ENCODE data around the gene TRAPPC2L.

TRAPPC2L gene

DNA sequence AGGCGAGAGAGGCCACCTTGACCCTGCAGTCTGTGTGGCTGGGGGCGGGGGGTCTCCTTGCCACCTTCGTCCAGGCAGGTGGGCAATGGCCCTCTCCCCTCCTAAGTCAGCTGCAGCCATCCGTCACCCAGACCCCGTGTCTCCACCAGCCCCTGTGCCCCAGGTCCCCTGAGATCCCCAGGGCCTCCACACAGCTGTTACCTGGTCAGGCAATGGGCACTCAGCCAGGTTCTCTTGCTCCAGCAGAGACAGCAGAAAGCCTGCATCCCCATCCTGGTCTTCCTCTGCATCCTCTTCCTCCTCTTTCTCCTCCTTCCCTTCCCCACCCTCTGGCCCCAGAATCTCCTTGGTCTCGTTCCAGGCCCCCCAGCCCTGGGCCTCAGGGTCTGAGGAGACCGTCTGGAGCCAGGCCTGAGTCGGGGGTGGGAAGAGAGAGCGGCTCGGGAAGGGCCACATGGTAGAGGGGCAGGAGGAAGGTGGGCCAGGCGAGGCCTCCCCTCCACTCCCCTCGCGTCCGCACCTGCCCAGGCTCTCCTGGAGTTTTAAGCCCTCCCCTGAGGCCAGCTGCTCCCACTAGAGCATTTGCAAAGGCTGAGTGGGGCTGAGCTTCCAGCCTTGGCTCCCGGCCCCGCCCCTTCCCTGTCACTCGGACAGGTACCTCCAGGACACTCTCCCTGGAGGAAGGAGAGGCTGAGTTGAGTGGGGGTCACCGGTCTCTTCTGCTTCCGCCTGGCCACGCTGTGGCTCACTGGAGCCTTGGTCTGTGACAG is 9.4 kb downstream of the TRAPPC2L start, which contains the start of gene PABPN1L:
Gene PABPN1L (minus strand): TSS at position 510 of the 770 bp plus-strand sequence. CDS start 54 bp downstream, at position 456.
- no peak for TF ChIP-seq EP300 (IDR thresholded peaks at IDR 0.05; ENCODE audit: borderline replicate concordance)
- no peak for TF ChIP-seq EGR1 (IDR thresholded peaks at IDR 0.05)
- no peak for TF ChIP-seq TEAD4 (IDR thresholded peaks at IDR 0.05)
- TF ChIP-seq, protein P1, sequence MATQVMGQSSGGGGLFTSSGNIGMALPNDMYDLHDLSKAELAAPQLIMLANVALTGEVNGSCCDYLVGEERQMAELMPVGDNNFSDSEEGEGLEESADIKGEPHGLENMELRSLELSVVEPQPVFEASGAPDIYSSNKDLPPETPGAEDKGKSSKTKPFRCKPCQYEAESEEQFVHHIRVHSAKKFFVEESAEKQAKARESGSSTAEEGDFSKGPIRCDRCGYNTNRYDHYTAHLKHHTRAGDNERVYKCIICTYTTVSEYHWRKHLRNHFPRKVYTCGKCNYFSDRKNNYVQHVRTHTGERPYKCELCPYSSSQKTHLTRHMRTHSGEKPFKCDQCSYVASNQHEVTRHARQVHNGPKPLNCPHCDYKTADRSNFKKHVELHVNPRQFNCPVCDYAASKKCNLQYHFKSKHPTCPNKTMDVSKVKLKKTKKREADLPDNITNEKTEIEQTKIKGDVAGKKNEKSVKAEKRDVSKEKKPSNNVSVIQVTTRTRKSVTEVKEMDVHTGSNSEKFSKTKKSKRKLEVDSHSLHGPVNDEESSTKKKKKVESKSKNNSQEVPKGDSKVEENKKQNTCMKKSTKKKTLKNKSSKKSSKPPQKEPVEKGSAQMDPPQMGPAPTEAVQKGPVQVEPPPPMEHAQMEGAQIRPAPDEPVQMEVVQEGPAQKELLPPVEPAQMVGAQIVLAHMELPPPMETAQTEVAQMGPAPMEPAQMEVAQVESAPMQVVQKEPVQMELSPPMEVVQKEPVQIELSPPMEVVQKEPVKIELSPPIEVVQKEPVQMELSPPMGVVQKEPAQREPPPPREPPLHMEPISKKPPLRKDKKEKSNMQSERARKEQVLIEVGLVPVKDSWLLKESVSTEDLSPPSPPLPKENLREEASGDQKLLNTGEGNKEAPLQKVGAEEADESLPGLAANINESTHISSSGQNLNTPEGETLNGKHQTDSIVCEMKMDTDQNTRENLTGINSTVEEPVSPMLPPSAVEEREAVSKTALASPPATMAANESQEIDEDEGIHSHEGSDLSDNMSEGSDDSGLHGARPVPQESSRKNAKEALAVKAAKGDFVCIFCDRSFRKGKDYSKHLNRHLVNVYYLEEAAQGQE (IDR thresholded peaks at IDR 0.05; ENCODE audit: low read depth), result no peak
- no peak for TF ChIP-seq CREB1 (IDR thresholded peaks at IDR 0.05; ENCODE audit: low read depth)

DNA sequence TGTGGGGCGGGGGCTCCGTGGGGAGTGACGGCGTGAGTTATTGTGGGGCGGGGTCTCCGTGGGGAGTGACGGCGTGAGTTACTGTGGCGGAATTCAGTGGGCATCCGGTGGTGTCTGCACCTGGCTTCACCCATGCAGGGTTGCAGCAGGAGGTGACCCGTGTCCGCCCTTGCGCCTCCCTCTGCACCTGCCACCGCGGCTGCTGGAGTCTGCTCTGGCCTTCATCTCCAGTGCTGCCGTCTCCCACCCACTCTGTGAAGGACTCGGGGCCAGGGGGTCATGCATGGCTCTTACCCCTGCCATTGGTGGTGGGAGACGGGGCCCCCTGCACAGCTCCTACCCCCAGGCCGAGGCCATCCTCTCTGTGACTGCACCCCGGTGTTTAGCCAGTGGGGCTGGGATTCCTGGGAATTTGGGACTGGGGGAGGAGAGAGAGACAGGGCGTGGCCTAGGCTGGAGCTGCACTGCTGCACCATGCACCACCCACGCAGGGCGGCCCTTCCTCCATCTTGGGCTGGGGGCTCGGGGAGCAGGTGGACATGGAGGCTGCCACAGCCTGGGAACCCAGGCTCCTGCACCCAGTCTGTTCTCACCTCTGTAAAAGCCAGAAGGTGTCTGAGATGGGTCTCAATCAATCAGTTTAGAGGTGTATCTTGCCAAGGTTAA is 10.8 kb downstream of the TRAPPC2L start:
- TF ChIP-seq ZBTB7A (IDR thresholded peaks at IDR 0.05; ENCODE audit: low read depth) (no peak), CREB1 (IDR thresholded peaks at IDR 0.05; ENCODE audit: low read depth) (no peak), EP300 (IDR thresholded peaks at IDR 0.05; ENCODE audit: borderline replicate concordance) (no peak), TEAD4 (IDR thresholded peaks at IDR 0.05) (no peak), CEBPB (IDR thresholded peaks at IDR 0.05) (no peak), TCF12 (IDR thresholded peaks at IDR 0.05; ENCODE audit: low read depth) (no peak), NFIC (IDR thresholded peaks at IDR 0.05) (no peak), YY1 (IDR thresholded peaks at IDR 0.05; ENCODE audit: low read depth) (no peak), RAD21 (IDR thresholded peaks at IDR 0.05; ENCODE audit: low read depth) (no peak), EGR1 (IDR thresholded peaks at IDR 0.05) (no peak), TAF1 (IDR thresholded peaks at IDR 0.05; ENCODE audit: low read depth) (no peak), FOXM1 (IDR thresholded peaks at IDR 0.05; ENCODE audit: borderline replicate concordance, low read depth) (no peak)
- TF ChIP-seq, protein P1 (IDR thresholded peaks at IDR 0.05; ENCODE audit: low read depth), result no peak
- TF ChIP-seq, protein P2, sequence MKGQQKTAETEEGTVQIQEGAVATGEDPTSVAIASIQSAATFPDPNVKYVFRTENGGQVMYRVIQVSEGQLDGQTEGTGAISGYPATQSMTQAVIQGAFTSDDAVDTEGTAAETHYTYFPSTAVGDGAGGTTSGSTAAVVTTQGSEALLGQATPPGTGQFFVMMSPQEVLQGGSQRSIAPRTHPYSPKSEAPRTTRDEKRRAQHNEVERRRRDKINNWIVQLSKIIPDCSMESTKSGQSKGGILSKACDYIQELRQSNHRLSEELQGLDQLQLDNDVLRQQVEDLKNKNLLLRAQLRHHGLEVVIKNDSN (IDR thresholded peaks at IDR 0.05), result no peak
- TF ChIP-seq, protein P3, sequence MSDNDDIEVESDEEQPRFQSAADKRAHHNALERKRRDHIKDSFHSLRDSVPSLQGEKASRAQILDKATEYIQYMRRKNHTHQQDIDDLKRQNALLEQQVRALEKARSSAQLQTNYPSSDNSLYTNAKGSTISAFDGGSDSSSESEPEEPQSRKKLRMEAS (IDR thresholded peaks at IDR 0.05), result no peak

DNA sequence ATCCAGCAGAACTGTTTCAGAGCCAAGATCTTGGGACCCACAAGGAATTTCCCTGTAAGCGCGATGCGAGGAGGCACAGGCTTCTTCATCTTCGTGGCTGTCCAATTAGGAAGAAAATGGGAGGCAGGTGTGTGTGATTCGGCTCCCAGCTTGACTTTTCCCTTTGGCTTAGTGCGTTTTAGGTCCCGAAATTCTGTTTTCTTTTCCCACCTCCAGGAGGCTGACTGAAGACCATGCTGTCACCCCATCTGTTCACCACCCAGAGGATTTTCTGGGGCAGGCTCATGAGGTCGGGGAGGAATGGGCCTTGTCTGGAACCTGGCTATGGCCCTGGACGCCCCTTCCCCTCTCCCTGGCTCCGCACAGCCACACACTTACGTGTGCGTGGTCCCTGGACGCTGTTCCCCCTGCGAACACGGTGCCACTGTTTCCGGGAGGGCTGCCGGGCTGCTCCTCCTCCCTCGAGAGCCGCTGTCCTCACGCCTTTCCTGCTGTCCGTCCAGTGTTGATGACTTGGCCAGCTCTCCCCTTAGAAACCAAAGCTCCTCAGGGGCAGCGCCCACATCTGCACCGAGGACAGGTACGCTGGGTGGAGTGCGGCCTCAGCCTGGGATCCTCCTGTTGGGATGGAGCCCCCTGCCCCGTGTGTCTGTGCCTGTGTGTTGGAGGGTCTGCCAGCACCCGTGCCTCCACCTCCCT is 12.2 kb downstream of the TRAPPC2L start:
- TF ChIP-seq, protein P2 (IDR thresholded peaks at IDR 0.05), result no peak
- TF ChIP-seq, protein P3 (IDR thresholded peaks at IDR 0.05), result no peak
- TF ChIP-seq TEAD4 (IDR thresholded peaks at IDR 0.05) (no peak), RAD21 (IDR thresholded peaks at IDR 0.05; ENCODE audit: low read depth) (no peak), CREB1 (IDR thresholded peaks at IDR 0.05; ENCODE audit: low read depth) (no peak), ZBTB7A (IDR thresholded peaks at IDR 0.05; ENCODE audit: low read depth) (no peak), EP300 (IDR thresholded peaks at IDR 0.05; ENCODE audit: borderline replicate concordance) (no peak), CEBPB (IDR thresholded peaks at IDR 0.05) (no peak), EGR1 (IDR thresholded peaks at IDR 0.05) (no peak), TCF12 (IDR thresholded peaks at IDR 0.05; ENCODE audit: low read depth) (no peak), NFIC (IDR thresholded peaks at IDR 0.05) (no peak), FOXM1 (IDR thresholded peaks at IDR 0.05; ENCODE audit: borderline replicate concordance, low read depth) (no peak), TAF1 (IDR thresholded peaks at IDR 0.05; ENCODE audit: low read depth) (no peak), YY1 (IDR thresholded peaks at IDR 0.05; ENCODE audit: low read depth) (no peak)
- TF ChIP-seq, protein P1 (IDR thresholded peaks at IDR 0.05; ENCODE audit: low read depth), result no peak
